HG02885 (cell line): ENCODE data around the gene LRRC8E.
"Not testable (repeated sequence)": the region's sequence is repeated elsewhere in the genome, so short reads cannot be mapped to it uniquely, and the experiment has no call there.

Experiments used
- ATAC-seq: cut with Tn5 transposase; IDR thresholded peaks from one replicate; pipeline ENCODE4 v1.9.1; 2021; ENCODE audit warnings: mild to moderate bottlenecking; ENCODE audit not compliant: unreplicated experiment, poor library complexity

Gene LRRC8E

DNA sequence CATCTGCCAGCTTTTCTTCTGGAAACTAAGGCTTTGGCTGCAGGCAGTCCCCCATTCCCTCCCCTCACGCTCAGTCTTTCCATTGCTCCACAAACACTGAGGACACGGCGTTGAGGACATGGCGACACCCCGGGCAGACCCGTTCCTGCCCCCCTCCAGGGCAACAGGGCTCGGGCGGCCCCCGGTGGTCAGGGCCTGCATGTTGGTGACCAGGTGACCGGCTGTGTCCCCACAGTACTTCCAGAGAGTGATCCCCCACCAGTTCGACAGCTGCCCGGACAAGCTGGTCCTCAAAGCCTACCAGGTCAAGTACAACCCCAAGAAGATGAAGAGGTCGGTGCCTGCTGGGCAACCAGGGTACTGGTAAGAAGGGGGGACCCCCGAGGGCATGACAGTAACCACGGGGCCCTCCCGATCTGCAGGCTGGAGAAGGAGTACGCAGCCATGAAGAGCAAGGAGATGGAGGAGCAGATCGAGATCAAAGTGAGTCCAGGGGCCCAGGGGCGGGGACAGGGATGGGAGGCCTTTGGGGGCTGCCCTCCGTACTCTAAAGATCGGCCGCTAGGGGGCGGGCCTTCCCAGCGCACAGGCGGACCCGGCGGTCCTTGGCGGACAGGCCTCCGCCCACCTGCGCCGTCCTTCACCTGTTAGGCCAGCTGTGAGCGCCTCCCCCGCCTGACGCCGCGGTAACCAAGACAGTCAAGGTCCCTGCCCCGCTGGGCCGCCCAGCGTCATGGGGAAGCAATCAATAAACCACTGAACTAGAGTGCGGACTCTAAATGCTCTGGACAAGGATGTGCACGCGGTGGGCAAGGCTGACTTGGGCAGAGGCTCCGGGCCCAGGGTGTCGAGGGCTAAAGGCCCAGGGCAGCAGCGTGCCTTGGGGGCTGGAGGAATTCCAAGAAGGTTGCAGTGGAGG, 35.2 kb upstream of the LRRC8E start:
- ATAC-seq = no peak

DNA sequence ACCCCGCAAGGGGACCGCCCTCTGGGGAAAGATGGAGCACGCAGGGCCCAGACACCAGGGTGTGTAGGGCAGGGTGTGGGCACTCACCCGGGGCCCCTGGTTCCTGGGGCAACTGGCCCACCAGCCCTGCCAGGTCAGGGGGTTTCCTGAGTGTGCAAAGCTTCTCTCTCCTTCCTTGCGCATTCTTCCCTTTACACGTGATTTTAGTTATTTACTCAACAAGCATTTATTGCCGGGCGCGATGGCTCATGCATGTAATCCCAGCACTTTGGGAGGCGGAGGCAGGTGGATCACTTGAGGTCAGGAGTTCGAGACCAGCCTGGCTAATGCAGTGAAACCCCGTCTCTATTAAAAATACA, 34.6 kb upstream of the LRRC8E start:
- no peak for ATAC-seq

DNA sequence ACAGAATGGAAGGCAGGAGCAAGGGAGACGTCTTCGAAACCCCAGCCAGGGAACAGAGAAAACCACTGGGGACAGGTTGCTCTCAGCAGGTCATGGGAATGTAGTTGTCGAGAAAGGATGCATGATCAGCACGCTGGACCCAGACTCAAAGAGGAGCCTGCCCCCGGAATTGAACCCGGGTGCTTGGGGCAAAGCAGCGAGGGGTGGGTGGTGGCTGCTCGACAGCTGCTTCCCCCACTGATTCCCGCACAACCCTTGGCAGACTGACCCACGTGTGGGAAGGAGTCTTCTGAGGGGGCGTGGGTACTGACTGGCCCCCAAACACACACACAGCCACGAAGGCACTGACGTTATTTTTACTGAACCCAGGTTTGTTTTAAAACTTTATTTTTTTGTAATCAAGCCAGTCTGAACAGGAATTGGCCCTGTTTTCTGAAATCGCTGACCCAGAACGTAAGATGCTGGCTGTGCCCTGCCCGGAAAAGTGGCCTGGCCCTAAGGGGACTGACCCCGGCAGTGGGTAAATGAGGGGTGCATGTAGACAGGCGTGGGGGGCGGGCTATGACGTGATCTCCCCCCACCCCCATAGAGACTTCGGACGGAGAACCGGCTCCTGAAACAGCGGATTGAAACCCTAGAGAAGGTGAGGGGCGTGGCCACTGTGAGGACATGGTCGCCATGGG, 32.7 kb upstream of the LRRC8E start:
- no peak for ATAC-seq

DNA sequence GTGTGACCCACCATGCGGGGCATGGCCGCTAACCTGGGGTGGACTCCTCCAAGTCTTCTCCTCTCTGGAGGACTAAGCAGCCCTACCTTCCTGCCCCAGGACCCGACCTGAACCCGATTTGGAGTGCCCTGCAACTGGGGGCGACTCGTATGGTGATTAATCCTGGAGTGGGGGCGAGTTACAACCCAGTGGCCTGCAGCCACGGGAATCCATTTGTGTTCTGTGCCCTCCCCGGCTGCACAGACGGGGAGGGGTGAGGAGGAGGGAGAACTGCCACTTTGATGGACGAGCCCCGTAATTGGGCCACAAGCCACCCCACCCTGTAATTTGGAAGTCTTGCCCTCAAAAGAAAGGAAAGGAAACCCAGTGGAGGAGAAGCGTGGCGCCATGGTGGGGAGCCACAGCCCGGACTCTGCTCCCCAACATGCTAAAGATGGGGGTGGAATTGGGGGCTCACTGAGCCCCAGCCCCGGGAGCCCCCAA, 32.2 kb upstream of the LRRC8E start:
- ATAC-seq = no peak

DNA sequence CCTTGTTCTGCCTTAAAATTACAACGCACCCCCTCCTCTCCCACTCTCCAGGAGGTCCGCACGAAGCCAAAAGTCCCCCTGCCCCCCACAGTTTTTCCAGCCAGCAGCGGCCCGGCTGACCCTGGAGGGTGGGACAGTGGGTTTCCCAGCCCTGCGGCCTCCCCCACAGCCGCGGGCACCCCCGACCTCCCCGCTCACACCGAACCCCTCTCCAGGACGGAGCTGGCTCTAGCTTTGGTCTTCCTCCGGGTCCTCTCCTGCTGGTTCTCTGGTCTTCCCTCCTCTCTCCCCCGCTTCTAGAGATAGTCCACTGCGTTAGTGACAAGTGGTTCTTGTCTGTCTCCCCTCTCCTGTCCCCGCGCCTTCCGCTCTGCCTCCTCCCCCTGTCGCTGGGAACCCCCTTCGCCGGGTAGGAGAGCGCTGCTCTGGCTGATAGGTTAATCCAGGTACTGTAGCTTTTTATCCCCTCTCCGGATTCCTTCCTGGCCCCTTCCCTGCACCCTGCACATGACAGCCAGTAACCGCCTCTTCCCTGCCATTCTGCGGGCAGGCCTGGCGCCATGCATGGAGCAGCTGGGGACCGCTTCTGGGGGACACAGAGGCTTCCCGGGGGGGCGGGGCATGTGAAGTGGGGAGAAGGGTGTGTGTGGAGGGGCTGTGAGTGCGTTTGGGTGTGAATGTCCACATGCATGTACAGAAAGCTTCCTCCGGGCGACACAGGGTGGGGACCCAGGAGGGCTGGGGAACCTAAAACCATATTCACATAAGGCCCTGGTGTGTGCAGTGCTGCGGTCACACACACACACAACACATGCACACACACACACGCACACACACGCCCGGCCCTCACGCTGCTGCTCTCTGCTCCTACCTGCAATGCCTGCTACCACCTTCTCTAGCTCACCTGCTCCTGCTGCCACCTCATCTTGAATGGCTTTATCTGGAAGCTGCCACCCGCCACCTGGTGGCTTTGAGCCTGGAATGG, 31.3 kb upstream of the LRRC8E start:
- ATAC-seq = no peak

DNA sequence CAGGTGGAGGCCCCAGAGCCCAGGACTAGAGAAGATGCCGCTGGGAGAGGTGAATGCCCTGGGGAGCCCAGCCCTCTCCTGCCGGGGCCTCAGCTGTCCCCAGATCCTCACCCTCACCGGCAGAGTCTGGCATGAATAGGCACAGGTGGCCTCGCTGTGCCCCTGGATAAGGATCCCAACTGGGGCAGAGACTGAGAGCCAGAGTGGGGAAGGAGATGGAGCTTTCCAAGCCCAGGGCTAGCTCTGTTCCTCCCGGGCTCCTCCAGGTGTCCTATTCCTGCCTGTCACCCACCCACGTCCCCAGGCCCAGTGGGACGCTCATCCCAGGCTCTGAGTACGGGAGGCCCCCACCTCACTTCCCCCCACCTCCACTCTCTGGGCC, 30.6 kb upstream of the LRRC8E start:
- ATAC-seq = no peak

DNA sequence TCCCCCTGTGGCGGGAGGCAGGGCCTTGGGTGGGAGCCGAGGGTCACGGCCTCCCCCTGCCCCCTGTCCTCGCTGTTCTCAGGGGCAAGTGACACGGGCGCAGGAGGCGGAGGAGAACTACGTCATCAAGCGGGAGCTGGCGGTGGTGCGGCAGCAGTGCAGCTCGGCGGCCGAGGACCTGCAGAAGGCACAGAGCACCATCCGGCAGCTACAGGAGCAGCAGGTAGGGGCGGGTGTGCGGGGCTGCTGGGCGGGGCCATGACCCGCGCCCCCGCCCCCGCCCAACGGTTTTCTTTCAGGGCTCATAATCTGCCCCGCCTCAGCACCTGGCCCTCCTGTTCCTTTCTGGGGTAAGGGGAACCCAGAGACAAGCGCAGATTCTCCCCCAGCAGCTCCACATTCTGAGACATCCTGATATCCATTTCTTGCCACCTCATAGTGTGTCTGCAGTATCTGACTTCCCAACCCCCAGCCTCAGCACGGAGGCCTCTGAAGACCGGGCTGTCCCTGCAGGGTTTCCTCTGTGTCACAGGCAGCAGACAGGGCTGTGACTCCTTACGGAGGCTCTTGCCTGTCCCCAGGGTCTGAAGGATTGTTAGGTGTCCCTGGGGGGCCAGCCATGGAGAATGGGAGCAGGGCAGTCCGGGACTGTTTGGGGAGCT, 30.1 kb upstream of the LRRC8E start:
- ATAC-seq = no peak

DNA sequence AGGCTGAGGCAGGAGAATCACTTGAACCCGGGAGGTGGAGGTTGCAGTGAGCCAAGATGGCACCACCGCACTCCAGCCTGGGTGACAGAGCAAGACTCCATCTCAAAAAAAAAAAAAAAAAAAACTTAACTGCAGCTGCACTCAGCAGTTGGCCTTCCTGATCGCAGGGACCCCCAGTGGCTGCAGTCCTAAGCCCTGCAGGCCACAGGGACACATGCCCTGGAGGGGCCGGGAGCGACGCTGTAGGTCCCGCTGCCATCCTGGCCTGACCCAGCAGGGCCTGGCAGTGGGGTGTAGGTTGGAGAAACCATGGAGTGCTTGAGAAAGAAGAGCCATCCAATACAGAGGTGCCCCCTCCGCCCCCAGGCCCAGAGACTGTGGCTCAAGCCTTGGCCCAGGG, 29.2 kb upstream of the LRRC8E start:
- ATAC-seq = not testable (repeated sequence)

DNA sequence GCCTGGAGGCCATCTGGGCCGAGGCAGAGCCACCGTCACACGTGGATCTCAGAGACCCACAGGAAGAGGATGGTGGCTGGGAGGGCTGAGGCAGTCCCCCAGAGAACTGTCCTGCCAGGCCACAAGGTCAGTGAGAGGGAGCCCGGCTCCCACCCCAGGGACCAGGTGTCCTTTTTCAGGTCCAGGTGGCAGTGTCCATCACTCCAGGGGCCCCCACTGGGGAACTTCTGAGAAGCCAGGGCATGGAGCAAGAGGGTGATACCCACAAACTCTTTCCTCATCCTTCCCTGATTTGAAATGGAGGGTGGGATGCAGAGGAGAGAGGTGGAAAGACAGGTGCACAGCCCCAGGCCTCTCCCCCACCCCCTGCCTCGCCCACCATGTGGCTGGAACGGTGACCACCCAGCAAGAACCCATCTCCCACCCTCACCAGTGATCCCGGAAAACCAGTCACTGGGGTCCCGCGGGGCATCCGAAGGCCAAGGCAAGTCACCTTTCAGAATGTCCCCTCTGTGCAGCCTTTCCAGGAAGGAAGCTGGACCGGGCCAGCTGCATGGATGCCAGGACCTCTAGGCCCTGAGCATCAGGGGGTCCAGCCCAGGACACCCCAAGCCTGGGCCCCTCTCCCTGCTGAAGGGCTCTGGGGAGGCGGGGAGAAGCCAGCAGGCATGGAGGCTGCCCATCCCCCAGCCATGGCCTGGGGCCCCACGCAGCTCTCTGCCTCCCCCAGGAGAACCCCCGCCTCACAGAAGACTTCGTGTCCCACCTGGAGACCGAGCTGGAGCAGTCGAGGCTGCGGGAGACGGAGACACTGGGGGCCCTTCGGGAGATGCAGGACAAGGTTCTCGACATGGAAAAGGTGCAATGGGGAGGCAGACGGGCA, 28.2 kb upstream of the LRRC8E start:
- no peak for ATAC-seq

DNA sequence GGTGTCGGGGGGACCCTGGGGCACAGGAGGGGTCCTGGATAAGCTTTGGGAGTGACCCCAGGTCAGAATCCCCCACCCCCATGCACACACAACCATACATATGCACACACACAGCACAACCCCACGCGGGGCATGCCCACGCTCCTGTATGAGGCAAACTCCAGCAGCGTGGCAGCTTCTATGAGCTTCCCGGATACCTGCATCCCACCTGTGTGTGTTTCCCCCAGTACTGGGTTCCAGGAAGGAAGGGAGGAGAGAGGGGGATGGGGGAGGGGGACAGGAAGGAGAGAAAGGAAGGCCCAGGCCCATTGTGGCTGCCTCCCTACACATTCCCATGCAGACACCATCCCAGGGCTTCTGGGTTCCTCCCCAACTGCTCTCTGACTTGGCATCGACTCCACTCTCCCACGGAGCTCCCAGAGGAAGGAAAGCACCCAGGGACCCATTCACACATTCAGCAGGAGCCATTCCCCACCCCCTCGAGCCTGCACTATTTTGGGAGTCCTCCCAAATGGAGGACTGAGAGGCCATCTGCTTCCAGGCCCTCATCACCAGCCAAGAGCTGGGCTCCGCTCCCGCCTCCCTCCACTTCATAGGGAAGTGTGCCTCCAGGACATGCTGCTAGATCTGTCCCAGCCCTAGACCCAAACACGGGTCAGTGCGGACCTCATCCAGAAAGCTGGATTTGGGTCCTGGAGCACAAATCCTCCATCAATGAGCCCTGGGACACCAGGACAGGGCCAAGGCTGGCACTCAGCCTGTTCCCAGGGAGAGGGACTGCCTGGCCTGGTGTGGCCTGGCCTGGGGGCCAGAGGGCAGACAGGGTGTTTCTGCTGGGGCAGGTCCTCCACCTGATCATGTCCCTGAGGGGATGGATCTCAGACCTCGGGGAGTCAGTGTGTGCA, 27.3 kb upstream of the LRRC8E start:
- ATAC-seq = no peak

DNA sequence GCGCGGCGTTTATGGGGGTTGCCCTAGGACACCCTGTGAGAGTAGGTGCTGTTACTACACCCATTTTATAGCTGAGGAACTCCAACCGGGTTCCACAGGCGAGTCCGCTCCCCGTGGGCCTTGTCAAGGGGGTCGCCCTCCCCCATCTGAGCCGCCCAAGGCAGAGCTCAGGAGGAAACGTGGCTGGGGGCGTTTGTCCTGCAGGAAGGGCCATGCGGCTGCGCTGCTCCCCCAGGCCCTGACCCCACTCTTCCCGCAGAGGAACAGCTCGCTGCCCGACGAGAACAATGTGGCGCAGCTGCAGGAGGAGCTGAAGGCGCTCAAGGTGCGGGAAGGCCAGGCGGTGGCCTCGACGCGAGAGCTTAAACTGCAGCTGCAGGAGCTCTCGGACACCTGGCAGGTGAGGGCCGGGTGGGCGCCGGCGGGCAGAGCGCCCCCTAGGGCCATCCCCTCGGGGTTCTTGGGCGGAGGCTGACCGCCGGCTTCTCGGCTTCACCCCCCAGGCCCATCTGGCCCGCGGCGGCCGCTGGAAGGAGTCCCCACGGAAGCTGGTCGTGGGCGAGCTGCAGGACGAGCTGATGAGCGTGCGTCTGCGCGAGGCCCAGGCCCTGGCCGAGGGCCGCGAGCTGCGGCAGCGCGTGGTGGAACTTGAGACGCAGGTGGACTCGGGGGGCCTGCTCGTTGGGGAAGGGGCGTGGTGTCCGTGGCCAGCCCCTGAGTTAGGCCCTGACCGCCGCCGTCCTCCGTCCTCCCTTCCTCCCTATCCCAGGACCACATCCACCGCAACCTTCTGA, 26.5 kb upstream of the LRRC8E start:
- ATAC-seq = no peak

DNA sequence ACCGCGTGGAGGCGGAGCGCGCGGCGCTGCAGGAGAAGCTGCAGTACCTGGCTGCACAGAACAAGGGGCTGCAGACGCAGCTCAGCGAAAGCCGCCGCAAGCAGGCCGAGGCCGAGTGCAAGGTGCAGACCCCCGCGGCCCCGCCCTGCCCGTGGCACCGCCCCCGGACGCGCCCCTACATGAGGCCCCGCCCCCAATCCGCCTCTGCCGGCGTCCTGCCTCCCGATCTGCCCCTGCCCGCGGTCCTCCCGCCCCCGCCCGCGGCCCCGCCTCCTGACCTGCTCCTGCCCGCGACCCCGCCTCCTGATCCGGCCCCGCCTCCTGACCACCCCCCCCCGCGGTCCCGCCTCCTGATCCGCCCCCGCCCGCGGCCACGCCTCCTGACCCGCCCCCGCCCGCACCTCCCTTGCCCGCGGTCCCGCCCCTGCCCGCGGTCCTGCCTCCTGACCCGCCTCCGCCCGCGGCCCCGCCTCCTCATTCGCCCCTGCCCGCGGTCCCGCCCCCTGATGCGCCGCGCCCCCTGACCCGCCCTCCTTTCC, 25.8 kb upstream of the LRRC8E start:
- ATAC-seq = no peak

DNA sequence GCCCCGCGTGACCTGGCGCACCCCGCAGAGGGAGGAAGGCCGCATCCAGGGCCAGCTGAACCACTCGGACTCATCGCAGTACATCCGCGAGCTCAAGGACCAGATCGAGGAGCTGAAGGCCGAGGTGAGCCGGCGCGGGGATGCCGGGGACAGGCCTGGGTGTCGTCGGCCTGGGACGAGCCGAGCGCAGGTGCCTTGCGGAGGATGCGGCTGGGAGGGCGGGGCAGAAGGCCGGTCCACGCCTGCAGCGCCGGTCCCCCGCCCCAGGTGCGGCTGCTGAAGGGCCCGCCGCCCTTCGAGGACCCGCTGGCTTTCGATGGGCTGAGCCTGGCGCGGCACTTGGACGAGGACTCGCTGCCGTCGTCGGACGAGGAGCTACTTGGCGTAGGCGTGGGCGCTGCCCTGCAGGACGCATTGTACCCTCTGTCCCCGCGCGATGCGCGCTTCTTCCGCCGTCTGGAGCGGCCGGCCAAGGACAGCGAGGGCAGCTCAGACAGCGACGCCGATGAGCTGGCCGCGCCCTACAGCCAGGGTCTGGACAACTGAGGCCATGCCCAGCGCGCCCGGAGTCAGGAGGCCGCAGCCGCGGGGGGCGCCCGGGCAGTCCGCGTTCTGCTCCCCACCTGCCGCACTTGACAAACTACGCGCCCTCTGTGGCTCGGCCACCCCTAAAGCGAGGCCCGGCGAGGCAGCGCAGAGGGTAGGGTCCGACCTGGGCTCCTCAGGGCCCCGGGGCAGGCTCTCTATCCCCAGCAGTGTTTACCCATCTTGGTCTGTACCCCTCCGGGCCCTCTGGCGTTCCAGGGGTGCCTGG, 24.9 kb upstream of the LRRC8E start:
- ATAC-seq = no peak

DNA sequence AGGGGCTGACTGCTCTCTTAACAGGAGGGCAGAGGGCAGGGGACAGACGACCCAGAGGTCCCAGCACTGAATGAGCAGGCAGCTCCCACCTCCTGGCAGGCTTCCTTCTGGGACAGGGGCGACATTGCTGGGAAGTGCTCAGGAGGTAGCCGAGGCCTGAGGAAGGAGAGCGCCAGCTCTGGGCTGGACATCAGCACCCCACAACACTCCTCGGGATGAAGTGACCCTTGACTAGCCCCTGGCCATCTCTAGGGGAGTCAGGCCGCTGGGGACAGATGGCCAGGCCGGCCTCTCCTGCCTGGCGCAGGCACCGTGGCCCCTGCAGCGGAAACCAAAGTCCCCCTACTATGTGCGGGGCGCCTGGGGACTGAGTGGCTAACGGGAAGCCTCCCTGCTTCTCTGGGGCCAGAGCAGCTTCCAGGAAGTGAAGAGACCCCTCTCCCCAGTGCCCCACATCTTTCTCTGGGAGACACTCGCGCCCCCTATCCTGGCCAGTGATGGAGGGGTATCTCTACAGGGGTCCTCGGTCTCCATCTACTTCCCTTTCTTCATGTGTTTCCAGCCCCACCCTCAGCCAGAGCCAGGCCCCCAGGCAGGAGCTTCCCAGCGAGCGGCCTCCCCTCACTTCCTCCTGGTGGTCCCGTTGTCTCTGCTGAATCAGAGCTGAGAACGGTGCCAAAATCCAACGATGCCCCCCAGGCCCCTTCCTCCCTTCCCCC, 24.2 kb upstream of the LRRC8E start:
- ATAC-seq = no peak

DNA sequence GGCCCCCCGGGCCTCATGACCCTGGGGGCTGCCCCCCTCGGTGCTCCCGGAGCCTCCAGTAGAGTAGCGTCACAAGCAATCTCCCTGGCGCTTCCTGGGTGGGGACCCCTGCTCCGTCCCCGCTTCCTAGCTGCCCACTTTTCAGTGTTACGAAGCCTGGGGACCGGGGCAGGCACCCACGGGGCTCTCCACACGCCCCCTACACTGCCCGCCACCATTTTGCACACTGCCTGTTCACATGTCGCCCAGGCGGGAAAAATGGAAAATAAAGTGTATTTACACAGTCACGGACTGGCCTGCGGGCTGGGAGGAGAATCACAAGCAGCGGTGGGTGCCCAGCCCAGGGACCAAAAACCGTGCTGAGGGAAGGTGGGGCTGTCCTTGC, 23.6 kb upstream of the LRRC8E start:
- no peak for ATAC-seq
